HG02970 (cell line): Measurements from ENCODE around the gene FAM124B.
"Not testable (repeated sequence)": the region's sequence is repeated elsewhere in the genome, so short reads cannot be mapped to it uniquely, and the experiment has no call there.

ENCODE experiments used
- ATAC-seq: cut with Tn5 transposase; IDR thresholded peaks from one replicate; pipeline ENCODE4 v1.9.1; 2021; ENCODE audit warnings: mild to moderate bottlenecking, moderate library complexity, moderate number of reproducible peaks; ENCODE audit not compliant: unreplicated experiment, low FRiP score

Gene FAM124B

GRCh38 chr2:224386876-224387275 is 15.0 kb downstream of the FAM124B start:
- no peak for ATAC-seq

- no peak for ATAC-seq
These were observed 18.8 kb downstream of the FAM124B start for GRCh38 chr2:224382973-224383555.

GRCh38 chr2:224382280-224382647 is 19.6 kb downstream of the FAM124B start:
- not testable (repeated sequence) for ATAC-seq

GRCh38 chr2:224381521-224382279 is 20.2 kb downstream of the FAM124B start:
- no peak for ATAC-seq

GRCh38 chr2:224379986-224380385 is 21.9 kb downstream of the FAM124B start:
- ATAC-seq = no peak

- ATAC-seq = no peak
These were observed 22.7 kb downstream of the FAM124B start for GRCh38 chr2:224379172-224379571.

GRCh38 chr2:224378701-224379097 is 23.2 kb downstream of the FAM124B start:
- ATAC-seq = no peak

- ATAC-seq = no peak
These were observed 23.9 kb downstream of the FAM124B start for GRCh38 chr2:224377751-224378700.

GRCh38 chr2:224372641-224373040 is 29.3 kb downstream of the FAM124B start:
- ATAC-seq = no peak

GRCh38 chr2:224369028-224369632 is 32.8 kb downstream of the FAM124B start:
- no peak for ATAC-seq

GRCh38 chr2:224366267-224366844 is 35.6 kb downstream of the FAM124B start:
- ATAC-seq = no peak

GRCh38 chr2:224365331-224365730 is 36.6 kb downstream of the FAM124B start:
- no peak for ATAC-seq

GRCh38 chr2:224363281-224363680 is 38.6 kb downstream of the FAM124B start:
- no peak for ATAC-seq

- no peak for ATAC-seq
These were observed 39.8 kb downstream of the FAM124B start for GRCh38 chr2:224362094-224362493.

GRCh38 chr2:224360801-224361251 is 41.1 kb downstream of the FAM124B start:
- no peak for ATAC-seq

GRCh38 chr2:224359569-224359968 is 42.3 kb downstream of the FAM124B start:
- no peak for ATAC-seq

GRCh38 chr2:224357098-224357901 is 44.6 kb downstream of the FAM124B start:
- peak; percentile 67 for ATAC-seq

- ATAC-seq = no peak
These were observed 47.2 kb downstream of the FAM124B start for GRCh38 chr2:224354632-224355211.

- ATAC-seq = no peak
These were observed 51.2 kb downstream of the FAM124B start for GRCh38 chr2:224350703-224351102.
